ENCODE data around the gene GUCY2C. TPM values are rescaled to one million over a fixed set of nuclear protein-coding genes. Genes with fewer than 3 reads are reported as not detected.

GUCY2C gene
- polyA plus RNA-seq, 3 donors = 0.04 to 0.14 (median 0.10) TPM

GRCh38 chr12:14589169-14590004 lies 107.0 kb downstream of the GUCY2C start:
- no peak overlapping the region for H3K4me2 ChIP-seq (replicated peaks; ENCODE audit: extremely low read depth, low read length, poor library complexity, severe bottlenecking)
- DNase-seq = no peak
- TF ChIP-seq, protein P1, sequence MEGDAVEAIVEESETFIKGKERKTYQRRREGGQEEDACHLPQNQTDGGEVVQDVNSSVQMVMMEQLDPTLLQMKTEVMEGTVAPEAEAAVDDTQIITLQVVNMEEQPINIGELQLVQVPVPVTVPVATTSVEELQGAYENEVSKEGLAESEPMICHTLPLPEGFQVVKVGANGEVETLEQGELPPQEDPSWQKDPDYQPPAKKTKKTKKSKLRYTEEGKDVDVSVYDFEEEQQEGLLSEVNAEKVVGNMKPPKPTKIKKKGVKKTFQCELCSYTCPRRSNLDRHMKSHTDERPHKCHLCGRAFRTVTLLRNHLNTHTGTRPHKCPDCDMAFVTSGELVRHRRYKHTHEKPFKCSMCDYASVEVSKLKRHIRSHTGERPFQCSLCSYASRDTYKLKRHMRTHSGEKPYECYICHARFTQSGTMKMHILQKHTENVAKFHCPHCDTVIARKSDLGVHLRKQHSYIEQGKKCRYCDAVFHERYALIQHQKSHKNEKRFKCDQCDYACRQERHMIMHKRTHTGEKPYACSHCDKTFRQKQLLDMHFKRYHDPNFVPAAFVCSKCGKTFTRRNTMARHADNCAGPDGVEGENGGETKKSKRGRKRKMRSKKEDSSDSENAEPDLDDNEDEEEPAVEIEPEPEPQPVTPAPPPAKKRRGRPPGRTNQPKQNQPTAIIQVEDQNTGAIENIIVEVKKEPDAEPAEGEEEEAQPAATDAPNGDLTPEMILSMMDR (IDR thresholded peaks at IDR 0.05) = no peak
- intact Hi-C loops (cut with micrococcal nuclease) = no loop called here
- H3K36me3 Mint-ChIP-seq = peaks cover 10 to 25% of the 10 kb centered on the region in 2 donors
- H3K27me3 ChIP-seq (ENCODE audit: control insufficient read depth in 2 of 2, insufficient read depth in 2 of 2, low read length in 2 of 2) = no peaks in the 10 kb centered on the region
- no peak overlapping the region for H3K9ac ChIP-seq (ENCODE audit: insufficient read depth, low read length, poor library complexity, severe bottlenecking)
- WGBS (ENCODE audit: insufficient coverage) = 96% methylated on average over 18 of the region's 18 CpGs
- H3K9me3 Mint-ChIP-seq = peaks cover 3 to 8% (median 3%) of the 10 kb centered on the region in 7 donors
- no peaks in the 10 kb centered on the region for H3K79me2 ChIP-seq (ENCODE audit: insufficient read depth, low read length)
- no peaks in the 10 kb centered on the region for H4K20me1 ChIP-seq (ENCODE audit: insufficient read depth, low read length)
- no peak overlapping the region for H2AFZ ChIP-seq (ENCODE audit: insufficient read depth, low read depth, low read length, poor library complexity, severe bottlenecking)
- no peaks in the 10 kb centered on the region for H3K36me3 ChIP-seq (replicated peaks in 1 of 2; ENCODE audit: control insufficient read depth in 1 of 2, insufficient read depth in 2 of 2, low read length in 2 of 2)
- peaks cover 4 to 7% of the 10 kb centered on the region in 2 donors for H3K4me1 ChIP-seq (ENCODE audit: control insufficient read depth in 1 of 2, insufficient read depth in 2 of 2, low read length in 2 of 2)
- H3K4me3 Mint-ChIP-seq = no peak overlapping the region
- H3K9me3 ChIP-seq (replicated peaks in 1 of 2; ENCODE audit: control insufficient read depth in 1 of 2, insufficient read depth in 1 of 2, low read length in 2 of 2) = no peaks in the 10 kb centered on the region
- H3K4me1 Mint-ChIP-seq = peaks cover 14% of the 10 kb centered on the region
- peaks cover 0 to 4% (median 0%) of the 10 kb centered on the region in 3 donors for H3K27me3 Mint-ChIP-seq (ENCODE audit: low read depth in 3 of 3)
- no peak overlapping the region for H3K27ac ChIP-seq (ENCODE audit: low read depth in 1 of 2, low read length in 2 of 2)
- no peak overlapping the region for H3K4me3 ChIP-seq (replicated peaks in 1 of 3; ENCODE audit: low read depth in 2 of 3, low read length in 3 of 3)
- peak overlapping the region in 1 of 7 donors; percentile 20 for H3K27ac Mint-ChIP-seq

- 100% methylated on average over 2 of the region's 3 CpGs for WGBS (ENCODE audit: insufficient coverage)
- H3K9me3 ChIP-seq (replicated peaks in 1 of 2; ENCODE audit: control insufficient read depth in 1 of 2, insufficient read depth in 1 of 2, low read length in 2 of 2) = no peaks in the 10 kb centered on the region
Observed at GRCh38 chr12:14588571-14588970, 107.8 kb downstream of the GUCY2C start.

More at GRCh38 chr12:14588571-14588970, 107.8 kb downstream of the GUCY2C start:
- Histone ChIP-seq H3K27ac (ENCODE audit: low read depth in 1 of 2, low read length in 2 of 2) (no peak overlapping the region), H3K27me3 (ENCODE audit: control insufficient read depth in 2 of 2, insufficient read depth in 2 of 2, low read length in 2 of 2) (no peaks in the 10 kb centered on the region), H3K4me2 (replicated peaks; ENCODE audit: extremely low read depth, low read length, poor library complexity, severe bottlenecking) (no peak overlapping the region), H3K9ac (ENCODE audit: insufficient read depth, low read length, poor library complexity, severe bottlenecking) (no peak overlapping the region), H3K79me2 (ENCODE audit: insufficient read depth, low read length) (no peaks in the 10 kb centered on the region), H4K20me1 (ENCODE audit: insufficient read depth, low read length) (no peaks in the 10 kb centered on the region), H3K4me3 (replicated peaks in 1 of 3; ENCODE audit: low read depth in 2 of 3, low read length in 3 of 3) (no peak overlapping the region), H3K36me3 (replicated peaks in 1 of 2; ENCODE audit: control insufficient read depth in 1 of 2, insufficient read depth in 2 of 2, low read length in 2 of 2) (no peaks in the 10 kb centered on the region), H3K4me1 (ENCODE audit: control insufficient read depth in 1 of 2, insufficient read depth in 2 of 2, low read length in 2 of 2) (peaks cover 4 to 7% of the 10 kb centered on the region in 2 donors), H2AFZ (ENCODE audit: insufficient read depth, low read depth, low read length, poor library complexity, severe bottlenecking) (no peak overlapping the region)
- intact Hi-C loops (cut with micrococcal nuclease) = no loop called here
- Mint-ChIP-seq H3K4me3 (no peak overlapping the region), H3K4me1 (peaks cover 14% of the 10 kb centered on the region), H3K27me3 (ENCODE audit: low read depth in 3 of 3) (peaks cover 0 to 3% (median 0%) of the 10 kb centered on the region in 3 donors), H3K36me3 (peaks cover 4 to 21% of the 10 kb centered on the region in 2 donors), H3K9me3 (peaks cover 3 to 9% (median 3%) of the 10 kb centered on the region in 7 donors), H3K27ac (no peak overlapping the region)
- no peak for DNase-seq
- TF ChIP-seq, protein P1 (IDR thresholded peaks at IDR 0.05) = no peak
